Measurements from ENCODE around the gene MACROD2. TPM values are rescaled to one million over a fixed set of nuclear protein-coding genes. Genes with fewer than 3 reads are reported as not detected.

The MACROD2 gene
- total and polyA plus RNA-seq, 2 of the 4 experiments (the other 2 are of a cell fraction), result not detected

GRCh38 chr20:14208956-14209355 is 213.6 kb downstream of the MACROD2 start:
- H3K27me3 ChIP-seq (ENCODE audit: control insufficient read depth, insufficient read depth, low read length), result no peaks in the 10 kb centered on the region
- no peak overlapping the region for H2BK120ac ChIP-seq (ENCODE audit: low read depth, low read length)
- no peak overlapping the region for H3K4ac ChIP-seq (ENCODE audit: low read depth, low read length)
- DNase-seq (no peak), ATAC-seq (ENCODE audit: low read depth) (no peak)
- H3K23ac ChIP-seq (ENCODE audit: low read depth, low read length), result no peak overlapping the region
- no peaks in the 10 kb centered on the region for H3K36me3 ChIP-seq (ENCODE audit: control insufficient read depth, insufficient read depth, low read length)
- no peak for TF ChIP-seq FOS (IDR thresholded peaks at IDR 0.05; ENCODE audit: low read depth, low read length)
- no peak for TF ChIP-seq CHD1 (IDR thresholded peaks at IDR 0.05; ENCODE audit: low read depth, low read length)
- TF ChIP-seq CTCF (conservative IDR thresholded peaks at IDR 0.05; ENCODE audit: low read depth, low read length), result no peak
- no peak for TF ChIP-seq SMC3 (IDR thresholded peaks at IDR 0.05; ENCODE audit: low read depth, low read length)
- TF ChIP-seq RFX5 (IDR thresholded peaks at IDR 0.05; ENCODE audit: low read depth, low read length), result no peak
- no peak for TF ChIP-seq NFE2L2 (IDR thresholded peaks at IDR 0.05; ENCODE audit: low read depth, low read length)
- TF ChIP-seq MAFK (IDR thresholded peaks at IDR 0.05; ENCODE audit: low read depth, low read length), result no peak
- no peak for TF ChIP-seq RCOR1 (IDR thresholded peaks at IDR 0.05; ENCODE audit: insufficient replicate concordance, low read length)
- no peak for TF ChIP-seq POLR2A (IDR thresholded peaks at IDR 0.05; ENCODE audit: low read depth, low read length)
- no peak for TF ChIP-seq RAD21 (IDR thresholded peaks at IDR 0.05; ENCODE audit: low read length)
- TF ChIP-seq MXI1 (IDR thresholded peaks at IDR 0.05; ENCODE audit: borderline replicate concordance, low read depth, low read length), result no peak
- TF ChIP-seq MAZ (IDR thresholded peaks at IDR 0.05; ENCODE audit: borderline replicate concordance, low read depth, low read length), result no peak
- TF ChIP-seq BHLHE40 (IDR thresholded peaks at IDR 0.05; ENCODE audit: low read depth, low read length), result no peak
- TF ChIP-seq USF2 (IDR thresholded peaks at IDR 0.05; ENCODE audit: low read depth, low read length), result no peak
- TF ChIP-seq ELK1 (IDR thresholded peaks at IDR 0.05; ENCODE audit: borderline replicate concordance, low read depth, low read length), result no peak
- TF ChIP-seq CEBPB (IDR thresholded peaks at IDR 0.05; ENCODE audit: low read depth, low read length), result no peak
- H3K18ac ChIP-seq (ENCODE audit: low read depth, low read length), result no peak overlapping the region
- H3K4me1 ChIP-seq (ENCODE audit: control insufficient read depth, insufficient read depth, low read length), result no peaks in the 10 kb centered on the region
- in situ Hi-C loops (cut with MboI; ENCODE audit: low sequenced_read_pairs), result no loop called here
- no peak overlapping the region for H4K8ac ChIP-seq (ENCODE audit: low read depth in 2 of 2, low read length in 2 of 2)
- H3K27ac ChIP-seq (ENCODE audit: insufficient read depth, low read length), result no peak overlapping the region
- H4K91ac ChIP-seq (ENCODE audit: insufficient read depth, low read depth, low read length), result no peak overlapping the region
- ChIA-PET CTCF (no interaction called here), POLR2A (ENCODE audit: unreplicated experiment) (no interaction called here)
- no peak overlapping the region for H2AK9ac ChIP-seq (replicated peaks; ENCODE audit: low read depth, low read length, poor library complexity)
- H3K9ac ChIP-seq (ENCODE audit: low read depth, low read length), result no peak overlapping the region
- no peak overlapping the region for H2AFZ ChIP-seq (replicated peaks; ENCODE audit: low read length, poor library complexity)
- H2BK5ac ChIP-seq (ENCODE audit: low read depth, low read length, poor library complexity, severe bottlenecking), result no peak overlapping the region
- H3K9me1 ChIP-seq (ENCODE audit: insufficient read depth, low read length), result no peaks in the 10 kb centered on the region
- H2BK20ac ChIP-seq (ENCODE audit: low read depth, low read length), result no peak overlapping the region
- no peaks in the 10 kb centered on the region for H4K20me1 ChIP-seq (ENCODE audit: insufficient read depth, low read length)
- no CpG with 5 or more reads among the region's 1 CpG for WGBS, 2 experiments (ENCODE audit: extremely low coverage in 2 of 2, insufficient read length in 1 of 2)
- no peak overlapping the region for H2AK5ac ChIP-seq (ENCODE audit: low read depth, low read length)
- H3K9me3 ChIP-seq (ENCODE audit: control insufficient read depth, insufficient read depth, low read length), result no peaks in the 10 kb centered on the region; the same call in 1 of the 2 replicates
- dilution Hi-C loops (cut with HindIII; ENCODE audit: low sequenced_read_pairs, unreplicated experiment), result no loop called here
- H3K79me1 ChIP-seq (ENCODE audit: low read depth in 1 of 2, low read length in 2 of 2), result no peaks in the 10 kb centered on the region
- no peak overlapping the region for H4K5ac ChIP-seq (ENCODE audit: low read depth, low read length)
- no TSS peak for BruUV-seq (replicated peaks)
- H3K4me3 ChIP-seq (ENCODE audit: insufficient read depth, low read depth, low read length), result no peak overlapping the region
- intact Hi-C loops (cut with micrococcal nuclease), result no loop called here
- no peak overlapping the region for H2BK15ac ChIP-seq (ENCODE audit: low read depth, low read length)
- no peak overlapping the region for H3K56ac ChIP-seq (ENCODE audit: extremely low read depth, insufficient read depth, low read length)
- no peak overlapping the region for H3K4me2 ChIP-seq (ENCODE audit: low read depth, low read length)
- H3K14ac ChIP-seq (replicated peaks; ENCODE audit: low read depth, low read length), result no peak overlapping the region

All from IMR-90 (cell line).